DMS 273 treated with DMSO at 0.1 percent for 48 hours (cell line): ENCODE measurements around the gene GNAI1.

Source experiments
- DNase-seq: peaks from one replicate; lab custom pipeline; 2025; lab: John Stamatoyannopoulos, UW

Gene GNAI1

GRCh38 chr7:80159802-80160201 is 25.2 kb downstream of the GNAI1 start:
- no peak for DNase-seq

- no peak for DNase-seq
Observed at GRCh38 chr7:80161466-80161865, 26.8 kb downstream of the GNAI1 start.

GRCh38 chr7:80165177-80165576 is 30.5 kb downstream of the GNAI1 start:
- DNase-seq: no peak

GRCh38 chr7:80170445-80170844 is 35.8 kb downstream of the GNAI1 start:
- DNase-seq: no peak

- no peak for DNase-seq
Observed at GRCh38 chr7:80172387-80172786, 37.8 kb downstream of the GNAI1 start.

GRCh38 chr7:80175744-80176143 is 41.1 kb downstream of the GNAI1 start:
- DNase-seq: no peak

- DNase-seq: no peak
Observed at GRCh38 chr7:80181411-80181810, 46.8 kb downstream of the GNAI1 start.

- DNase-seq: no peak
Observed at GRCh38 chr7:80182630-80183276, 48.1 kb downstream of the GNAI1 start.

- DNase-seq: no peak
Observed at GRCh38 chr7:80183351-80183750, 48.7 kb downstream of the GNAI1 start.

- no peak for DNase-seq
Observed at GRCh38 chr7:80183900-80184685, 49.5 kb downstream of the GNAI1 start.

- DNase-seq: no peak
Observed at GRCh38 chr7:80184693-80185092, 50.1 kb downstream of the GNAI1 start.

- DNase-seq: no peak
Observed at GRCh38 chr7:80185571-80185970, 50.9 kb downstream of the GNAI1 start.

- no peak for DNase-seq
Observed at GRCh38 chr7:80186721-80187120, 52.1 kb downstream of the GNAI1 start.

- DNase-seq: no peak
Observed at GRCh38 chr7:80187279-80187678, 52.6 kb downstream of the GNAI1 start.

- DNase-seq: no peak
Observed at GRCh38 chr7:80187727-80188126, 53.1 kb downstream of the GNAI1 start.

GRCh38 chr7:80189638-80190037 is 55.0 kb downstream of the GNAI1 start:
- DNase-seq: no peak

GRCh38 chr7:80197627-80198026 is 63.0 kb downstream of the GNAI1 start:
- DNase-seq: no peak

- DNase-seq: no peak
Observed at GRCh38 chr7:80199051-80199450, 64.4 kb downstream of the GNAI1 start.

- DNase-seq: no peak
Observed at GRCh38 chr7:80204454-80204853, 69.8 kb downstream of the GNAI1 start.

GRCh38 chr7:80204919-80205318 is 70.3 kb downstream of the GNAI1 start:
- DNase-seq: no peak

GRCh38 chr7:80206763-80207162 is 72.1 kb downstream of the GNAI1 start:
- no peak for DNase-seq

GRCh38 chr7:80207501-80207900 is 72.9 kb downstream of the GNAI1 start:
- DNase-seq: no peak

- no peak for DNase-seq
Observed at GRCh38 chr7:80208700-80209099, 74.1 kb downstream of the GNAI1 start.

- no peak for DNase-seq
Observed at GRCh38 chr7:80210400-80210799, 75.8 kb downstream of the GNAI1 start.
